ENCODE measurements around the gene GRN.
"Not testable (repeated sequence)": the region's sequence is repeated elsewhere in the genome, so short reads cannot be mapped to it uniquely, and the experiment has no call there.

The GRN gene

GRCh38 chr17:44330263-44330662 is 14.8 kb upstream of the GRN start:
- not testable (repeated sequence) for H3K9me3 Mint-ChIP-seq, H3K27ac Mint-ChIP-seq, H3K4me3 Mint-ChIP-seq, ATAC-seq, DNase-seq, H3K27me3 Mint-ChIP-seq
- H3K4me1 Mint-ChIP-seq = peaks cover 21% of the 10 kb centered on the region

DNA sequence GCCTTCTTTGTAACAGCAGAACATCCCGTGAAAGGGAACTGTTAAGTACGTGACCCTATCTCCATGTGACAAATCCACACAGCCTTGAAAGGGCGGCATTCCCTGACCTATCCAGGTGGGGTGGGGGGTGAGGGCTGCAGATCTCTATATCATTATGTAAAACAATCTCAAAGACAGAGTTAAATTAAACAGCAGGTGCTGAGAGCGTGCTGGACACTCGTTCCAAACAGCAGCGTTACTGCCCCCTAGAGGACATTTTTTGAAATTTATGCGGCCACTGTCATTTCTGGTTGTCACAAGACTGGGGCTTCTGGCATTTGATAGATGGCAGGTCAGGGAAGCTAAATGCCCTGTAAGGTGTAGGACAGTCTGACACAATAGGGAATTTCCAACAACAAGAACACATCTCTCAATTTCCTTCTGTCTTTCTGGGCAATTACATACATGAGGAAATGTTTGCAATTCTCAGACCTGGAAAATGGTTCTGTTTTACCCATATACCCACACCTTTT is 13.8 kb upstream of the GRN start:
- peak; percentile 62 for ATAC-seq
- Mint-ChIP-seq H3K4me1 (peaks cover 14% of the 10 kb centered on the region), H3K27ac (no peak overlapping the region), H3K27me3 (no peaks in the 10 kb centered on the region), H3K9me3 (no peaks in the 10 kb centered on the region), H3K4me3 (no peak overlapping the region)
- peak; percentile 71 to 75 for DNase-seq

DNA sequence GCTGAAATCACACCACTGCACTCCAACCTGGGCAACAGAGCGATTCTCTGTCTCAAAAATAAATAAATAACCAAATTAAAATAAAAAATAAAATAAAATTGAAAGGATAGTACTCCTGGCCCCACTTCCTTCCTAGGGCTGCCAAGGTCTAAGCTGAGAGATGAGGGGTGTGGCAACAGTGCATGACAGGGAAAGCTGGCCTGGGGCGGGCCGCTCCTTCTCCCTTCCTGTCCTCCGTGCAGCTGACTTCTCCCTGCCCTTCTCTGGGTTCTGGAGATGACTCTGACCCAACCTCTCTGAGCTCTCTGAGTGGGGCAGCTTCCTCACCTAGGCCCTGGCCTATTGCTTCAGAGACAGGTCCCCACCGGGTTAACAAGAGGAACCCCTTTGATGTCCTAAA is 11.7 kb upstream of the GRN start:
- no peak for DNase-seq
- Mint-ChIP-seq H3K27ac (no peak overlapping the region), H3K4me1 (peaks cover 10% of the 10 kb centered on the region), H3K27me3 (no peaks in the 10 kb centered on the region), H3K4me3 (no peak overlapping the region), H3K9me3 (no peaks in the 10 kb centered on the region)
- no peak for ATAC-seq

- Mint-ChIP-seq H3K4me3 (no peak overlapping the region), H3K27me3 (no peaks in the 10 kb centered on the region), H3K27ac (no peak overlapping the region), H3K9me3 (no peaks in the 10 kb centered on the region), H3K4me1 (peaks cover 14% of the 10 kb centered on the region)
- ATAC-seq (no peak), DNase-seq (no peak)
These were observed 10.8 kb upstream of the GRN start for GRCh38 chr17:44334315-44334714.

DNA sequence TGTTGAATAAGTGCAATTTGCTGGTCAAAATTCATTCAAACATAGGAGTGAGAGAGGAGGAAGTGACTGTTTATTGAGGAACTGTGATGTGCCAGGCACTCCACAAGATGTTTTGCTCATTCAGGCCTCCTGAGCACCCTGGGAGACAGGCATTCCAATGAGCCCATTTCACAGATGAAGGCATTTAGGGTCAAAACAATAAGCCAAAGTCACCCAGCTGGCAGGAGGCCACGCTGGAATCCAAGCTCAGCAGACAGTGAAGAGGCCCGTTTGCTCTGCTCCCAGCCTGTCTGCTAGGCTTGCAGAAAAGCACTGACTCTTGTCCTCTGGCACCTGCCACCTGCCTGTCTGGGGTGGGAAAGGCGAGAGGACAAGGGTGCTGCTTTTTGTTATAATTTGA is 10.4 kb upstream of the GRN start:
- ATAC-seq = no peak
- Mint-ChIP-seq H3K27me3 (no peaks in the 10 kb centered on the region), H3K4me1 (peaks cover 14% of the 10 kb centered on the region), H3K9me3 (no peaks in the 10 kb centered on the region), H3K27ac (no peak overlapping the region), H3K4me3 (no peak overlapping the region)
- DNase-seq = no peak

DNA sequence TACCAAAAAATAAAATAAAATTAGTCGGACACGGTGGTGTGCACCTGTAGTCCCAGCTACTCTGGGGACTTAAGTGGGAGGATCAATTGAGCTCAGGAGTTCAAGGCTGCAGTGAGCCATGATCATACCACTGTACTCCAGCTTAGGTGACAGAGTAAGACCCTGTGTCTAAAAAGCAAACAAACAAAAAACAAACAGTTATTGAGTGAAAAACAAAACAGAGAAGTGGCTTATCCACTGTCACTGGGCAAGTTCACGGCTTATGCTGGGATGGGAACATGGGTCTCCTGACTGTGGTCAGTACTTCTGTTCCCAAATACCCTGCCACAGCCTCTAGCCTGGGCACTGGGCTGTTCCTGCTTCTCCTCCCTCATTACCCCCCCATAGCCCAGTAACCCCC is 9.5 kb upstream of the GRN start:
- H3K27me3 Mint-ChIP-seq = no peaks in the 10 kb centered on the region
- peaks cover 14% of the 10 kb centered on the region for H3K4me1 Mint-ChIP-seq
- H3K4me3 Mint-ChIP-seq = no peak overlapping the region
- no peak for DNase-seq
- ATAC-seq = no peak
- no peaks in the 10 kb centered on the region for H3K9me3 Mint-ChIP-seq
- no peak overlapping the region for H3K27ac Mint-ChIP-seq

DNA sequence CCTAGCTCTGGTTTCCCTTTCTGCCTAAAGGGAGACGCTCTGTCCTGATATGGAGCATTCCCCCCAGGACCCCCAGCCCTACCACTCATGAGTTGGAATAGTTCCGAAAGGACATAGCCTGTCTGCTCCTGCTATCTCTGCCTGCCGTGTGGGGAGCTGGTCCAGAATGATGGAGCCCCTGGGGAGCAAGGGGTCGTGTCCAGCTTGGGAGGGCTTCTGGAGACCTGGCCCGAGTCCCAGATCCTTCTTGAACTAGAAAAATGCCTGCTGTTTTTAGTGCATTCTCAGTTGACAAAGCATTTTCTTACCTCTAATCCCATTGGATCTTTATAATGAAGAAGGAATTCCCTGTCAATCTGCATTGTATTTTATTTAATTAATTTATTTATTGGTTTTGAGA is 9.1 kb upstream of the GRN start:
- DNase-seq = no peak
- Mint-ChIP-seq H3K27ac (peak overlapping the region in 1 of 2 donors; percentile 72), H3K9me3 (no peaks in the 10 kb centered on the region), H3K4me3 (no peak overlapping the region), H3K27me3 (no peaks in the 10 kb centered on the region), H3K4me1 (peaks cover 13% of the 10 kb centered on the region)
- ATAC-seq = no peak

DNA sequence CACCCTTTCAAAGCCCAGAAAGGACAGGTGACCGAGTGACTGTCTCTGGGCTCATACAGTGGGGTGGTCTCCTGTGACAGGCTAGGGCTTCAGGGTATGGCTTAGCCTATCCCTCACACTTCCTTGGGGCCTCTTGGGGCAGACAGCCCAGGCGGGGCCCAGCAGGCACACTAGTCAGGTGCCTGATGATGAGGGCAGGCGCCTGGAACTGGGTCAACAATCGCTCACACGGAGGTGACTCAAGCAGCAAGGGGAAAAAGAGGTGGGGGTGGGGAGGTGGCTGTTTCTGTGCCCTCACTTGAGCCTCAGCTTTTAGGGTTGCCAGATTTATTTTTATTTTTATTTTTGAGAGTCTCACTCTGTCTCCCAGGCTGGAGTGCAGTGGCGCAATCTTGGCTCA is 6.4 kb upstream of the GRN start:
- H3K4me1 Mint-ChIP-seq = peaks cover 5% of the 10 kb centered on the region
- no peak overlapping the region for H3K4me3 Mint-ChIP-seq
- H3K9me3 Mint-ChIP-seq = no peaks in the 10 kb centered on the region
- DNase-seq (no peak), ATAC-seq (no peak)
- peak overlapping the region in 1 of 2 donors; percentile 75 for H3K27ac Mint-ChIP-seq
- H3K27me3 Mint-ChIP-seq = peaks cover 5% of the 10 kb centered on the region

GRCh38 chr17:44340553-44340952 is 4.5 kb upstream of the GRN start:
- H3K4me1 Mint-ChIP-seq = peaks cover 18% of the 10 kb centered on the region
- not testable (repeated sequence) for H3K4me3 Mint-ChIP-seq, DNase-seq, H3K9me3 Mint-ChIP-seq, H3K27ac Mint-ChIP-seq, H3K27me3 Mint-ChIP-seq, ATAC-seq

DNA sequence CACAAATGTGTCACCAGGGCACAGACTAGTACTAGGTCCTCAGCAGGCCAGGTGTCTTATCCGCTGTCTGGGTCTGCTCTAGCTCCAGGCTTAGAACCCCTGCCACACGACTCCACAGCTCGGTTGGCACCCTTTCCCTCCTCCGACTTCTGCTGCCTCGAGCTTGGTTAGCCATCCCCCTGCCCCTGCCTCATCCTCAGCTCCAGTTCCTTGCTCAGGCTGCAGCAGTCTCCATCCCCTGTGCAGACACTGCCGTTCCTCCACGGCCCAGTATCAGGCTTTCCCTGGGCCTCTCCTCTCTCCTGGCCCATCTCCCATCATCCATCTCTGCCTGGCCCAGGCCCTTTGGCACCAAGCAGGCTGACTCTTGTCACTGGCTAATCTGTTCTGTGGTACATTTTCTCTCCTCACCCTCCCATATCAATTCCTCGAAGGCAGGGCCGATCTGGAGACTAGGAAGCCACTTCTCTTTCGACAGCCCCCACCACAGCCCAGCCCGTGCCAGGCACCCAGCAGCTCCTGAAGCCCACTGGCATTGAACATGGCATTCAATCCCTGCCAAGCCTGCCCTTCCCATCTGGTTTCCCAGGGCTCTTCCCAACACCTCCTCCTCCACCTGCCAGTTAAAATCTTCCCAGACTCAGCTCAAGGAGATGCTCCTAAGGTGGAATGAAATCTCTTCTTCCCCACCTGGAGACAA is 1.4 kb upstream of the GRN start:
- DNase-seq = no peak
- Mint-ChIP-seq H3K27ac (peak overlapping the region in 1 of 2 donors; percentile 82), H3K4me3 (no peak overlapping the region), H3K27me3 (peaks cover 9% of the 10 kb centered on the region), H3K9me3 (no peaks in the 10 kb centered on the region), H3K4me1 (peaks cover 35% of the 10 kb centered on the region)
- ATAC-seq = no peak

DNA sequence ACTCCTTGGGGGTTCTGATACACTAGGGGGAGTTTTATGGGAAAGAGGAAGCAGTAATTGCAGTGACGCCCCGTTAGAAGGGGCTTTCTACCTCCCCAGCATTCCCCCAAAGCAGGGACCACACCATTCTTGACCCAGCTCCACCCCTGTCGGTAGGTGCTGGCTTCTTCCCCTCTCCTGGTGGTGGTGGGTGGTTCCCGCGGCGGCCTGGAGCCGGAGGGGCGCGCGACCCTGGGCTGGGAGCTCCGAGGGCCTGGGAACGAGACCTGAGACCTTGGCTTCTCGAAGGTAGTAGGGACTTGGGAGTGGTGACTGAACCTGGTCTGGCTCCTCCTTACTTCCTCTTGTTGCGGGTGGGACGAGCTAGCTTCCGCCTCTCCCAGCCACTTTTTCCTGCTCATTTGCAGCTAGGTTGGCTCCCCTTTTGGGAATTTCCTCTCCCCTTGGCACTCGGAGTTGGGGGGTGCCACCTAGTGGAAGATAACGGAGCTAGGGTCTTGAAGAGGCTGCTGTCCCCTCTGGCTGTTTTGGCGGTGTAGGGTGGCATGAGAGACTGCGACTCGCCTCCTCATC is 438 bp downstream of the GRN start:
- no peaks in the 10 kb centered on the region for H3K9me3 Mint-ChIP-seq
- peaks cover 9% of the 10 kb centered on the region for H3K27me3 Mint-ChIP-seq
- peaks cover 35% of the 10 kb centered on the region for H3K4me1 Mint-ChIP-seq
- peak overlapping the region; percentile 85 to 86 for H3K4me3 Mint-ChIP-seq
- ATAC-seq = peak; percentile 50
- H3K27ac Mint-ChIP-seq = peak overlapping the region; percentile 51 to 59
- DNase-seq = peak; percentile 49 to 52

- DNase-seq (no peak), ATAC-seq (no peak)
- H3K9me3 Mint-ChIP-seq = no peaks in the 10 kb centered on the region
- H3K4me3 Mint-ChIP-seq = peak overlapping the region; percentile 85 to 86
- H3K27me3 Mint-ChIP-seq = peaks cover 9% of the 10 kb centered on the region
- H3K4me1 Mint-ChIP-seq = peaks cover 35% of the 10 kb centered on the region
- H3K27ac Mint-ChIP-seq = peak overlapping the region in 1 of 2 donors; percentile 10
These were observed 1.2 kb downstream of the GRN start for GRCh38 chr17:44346064-44346844.

DNA sequence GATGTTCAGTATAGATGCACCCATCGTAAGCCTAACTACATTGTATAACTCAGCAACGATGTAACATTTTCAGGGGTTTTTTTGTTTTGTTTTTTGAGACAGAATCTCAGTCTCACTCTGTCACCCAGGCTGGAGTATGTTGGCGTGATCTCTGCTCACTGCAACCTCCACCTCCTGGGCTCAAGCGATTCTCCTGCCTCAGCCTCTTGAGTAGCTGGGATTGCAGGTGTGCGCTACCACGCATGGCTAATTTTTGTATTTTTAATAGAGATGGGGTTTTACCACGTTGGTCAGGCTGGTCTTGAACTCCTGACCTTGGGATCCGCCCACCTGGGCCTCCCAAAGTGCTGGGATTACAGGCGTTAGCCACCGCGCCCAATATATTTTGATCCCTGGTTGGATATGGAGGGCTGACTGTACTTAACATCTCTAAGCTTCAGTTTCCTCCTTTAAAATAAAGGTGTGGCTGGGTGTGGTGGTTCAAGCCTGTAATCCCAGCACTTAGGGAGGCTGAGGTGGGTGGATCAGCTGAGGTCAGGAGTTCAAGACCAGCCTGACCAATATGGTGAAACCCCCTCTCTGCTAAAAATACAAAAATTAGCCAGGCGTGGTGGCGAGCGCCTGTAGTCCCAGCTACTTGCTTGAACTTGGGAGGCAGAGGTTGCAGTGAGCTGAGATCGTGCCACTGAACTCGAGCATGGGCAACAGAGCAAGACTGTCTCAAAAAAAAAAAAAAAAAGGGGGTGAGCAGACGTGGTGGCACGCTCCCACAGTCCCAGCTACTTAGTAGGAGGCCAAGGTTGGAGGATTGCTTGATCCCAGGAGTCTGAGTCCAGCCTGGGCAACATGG is 2.3 kb downstream of the GRN start:
- not testable (repeated sequence) for H3K9me3 Mint-ChIP-seq, H3K27me3 Mint-ChIP-seq, DNase-seq, H3K4me3 Mint-ChIP-seq, ATAC-seq
- Mint-ChIP-seq H3K4me1 (peaks cover 35% of the 10 kb centered on the region), H3K27ac (peak overlapping the region in 1 of 2 donors; percentile 42)

GRCh38 chr17:44348234-44348987 is 3.3 kb downstream of the GRN start:
- ATAC-seq (no peak), DNase-seq (peak in 1 of 2 donors; percentile 23)
- Mint-ChIP-seq H3K27me3 (peaks cover 7% of the 10 kb centered on the region), H3K4me3 (no peak overlapping the region), H3K9me3 (no peaks in the 10 kb centered on the region), H3K27ac (no peak overlapping the region), H3K4me1 (peaks cover 41% of the 10 kb centered on the region)

DNA sequence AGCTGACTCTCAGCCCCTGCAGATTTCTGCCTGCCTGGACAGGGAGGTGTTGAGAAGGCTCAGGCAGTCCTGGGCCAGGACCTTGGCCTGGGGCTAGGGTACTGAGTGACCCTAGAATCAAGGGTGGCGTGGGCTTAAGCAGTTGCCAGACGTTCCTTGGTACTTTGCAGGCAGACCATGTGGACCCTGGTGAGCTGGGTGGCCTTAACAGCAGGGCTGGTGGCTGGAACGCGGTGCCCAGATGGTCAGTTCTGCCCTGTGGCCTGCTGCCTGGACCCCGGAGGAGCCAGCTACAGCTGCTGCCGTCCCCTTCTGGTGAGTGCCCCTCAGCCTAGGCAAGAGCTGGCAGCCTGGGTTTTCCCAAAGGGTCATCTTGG is 3.9 kb downstream of the GRN start:
- no peak for ATAC-seq
- Mint-ChIP-seq H3K4me1 (peaks cover 40% of the 10 kb centered on the region), H3K27me3 (peaks cover 2% of the 10 kb centered on the region), H3K27ac (no peak overlapping the region), H3K4me3 (no peak overlapping the region), H3K9me3 (no peaks in the 10 kb centered on the region)
- DNase-seq = no peak

Measured in stimulated activated naive CD8-positive, alpha-beta T cell treated with anti-CD3 and anti-CD28 coated beads, Interleukin-15, amount 100 ng/mL, for 72 hours (primary cell).